SKM-1 (cell line): Measurements from ENCODE around the gene MAN2A2.
"Not testable (repeated sequence)": the region's sequence is repeated elsewhere in the genome, so short reads cannot be mapped to it uniquely, and the experiment has no call there.

ENCODE experiments used
- DNase-seq: peaks from one replicate; lab custom pipeline; 2025; ENCODE audit not compliant: unreplicated experiment; lab: John Stamatoyannopoulos, UW

MAN2A2 gene

GRCh38 chr15:90915808-90916440 is 12.8 kb downstream of the MAN2A2 start:
- peak; percentile 61 for DNase-seq

DNA sequence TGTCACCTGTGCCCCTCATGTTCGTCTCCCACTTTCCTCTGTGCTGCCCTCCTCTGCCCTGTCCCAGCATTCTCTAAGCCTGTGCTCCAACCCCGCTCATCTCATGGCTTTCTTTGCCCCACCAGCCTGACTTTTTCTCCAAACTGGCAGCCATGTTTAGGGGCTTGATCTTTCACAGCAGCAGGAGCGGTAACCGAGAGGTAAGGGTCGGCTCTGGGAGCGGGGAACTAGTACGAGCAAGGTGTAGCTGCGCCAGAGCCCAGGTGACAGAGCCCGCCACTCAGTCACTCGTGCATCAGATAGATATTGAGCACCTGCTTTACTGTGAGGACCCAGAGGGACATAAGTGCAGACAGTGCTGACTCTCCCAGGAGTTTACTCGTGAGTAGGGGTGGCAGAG is 13.4 kb downstream of the MAN2A2 start:
- no peak for DNase-seq

DNA sequence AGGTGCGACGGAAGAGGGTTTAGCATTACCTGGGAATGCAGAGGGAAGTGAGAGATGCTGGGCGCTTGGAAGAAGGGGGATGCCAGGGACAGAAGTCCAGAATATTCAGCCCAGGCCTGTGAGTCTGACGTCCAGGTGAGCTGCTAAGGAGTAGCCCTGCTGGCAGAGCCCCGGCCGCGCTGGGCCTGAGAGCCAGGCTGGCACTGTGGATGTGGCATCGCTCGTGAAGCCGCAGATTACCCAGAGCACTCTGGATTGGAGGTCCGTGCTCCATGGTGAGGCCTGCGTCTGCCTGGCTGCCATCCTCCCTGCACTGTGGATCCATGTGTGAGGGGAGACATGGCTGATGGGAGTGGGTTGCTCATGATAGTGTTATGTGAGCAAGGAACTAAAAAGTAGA is 14.5 kb downstream of the MAN2A2 start:
- DNase-seq, result no peak

DNA sequence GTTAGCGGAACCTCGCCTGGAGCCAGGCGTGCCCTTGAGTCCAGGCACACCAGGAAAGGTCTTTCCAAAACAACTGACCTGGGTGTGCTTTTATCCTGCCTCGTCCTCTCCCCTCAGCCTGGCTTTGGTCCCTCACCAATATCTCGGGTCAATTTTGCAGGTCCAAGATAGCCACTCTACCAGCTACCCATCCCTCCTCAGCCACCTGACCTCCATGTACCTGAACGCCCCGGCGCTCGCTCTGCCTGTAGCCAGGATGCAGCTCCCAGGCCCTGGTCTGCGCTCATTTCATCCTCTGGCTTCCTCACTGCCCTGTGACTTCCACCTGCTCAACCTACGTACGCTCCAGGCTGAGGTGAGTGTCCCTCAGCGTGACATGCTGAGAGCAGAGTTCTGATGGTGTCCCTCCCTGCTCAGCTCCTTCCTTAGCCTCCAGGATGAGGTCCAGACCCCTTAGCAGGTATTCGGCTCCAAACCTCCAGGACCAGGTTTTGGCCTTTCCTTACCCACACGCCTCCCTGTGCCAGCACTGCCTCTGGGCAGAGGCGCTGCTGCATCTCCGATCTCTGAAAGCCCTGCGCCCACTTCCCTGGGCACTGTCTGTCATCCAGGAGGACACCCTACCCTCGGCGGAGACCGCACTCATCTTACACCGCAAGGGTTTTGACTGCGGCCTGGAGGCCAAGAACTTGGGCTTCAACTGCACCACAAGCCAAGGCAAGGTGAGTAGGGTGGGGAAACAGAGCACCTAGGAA is 15.1 kb downstream of the MAN2A2 start:
- DNase-seq, result no peak

GRCh38 chr15:90918835-90919234 is 15.7 kb downstream of the MAN2A2 start:
- no peak for DNase-seq

- no peak for DNase-seq
Measured at GRCh38 chr15:90921887-90922286, 18.8 kb downstream of the MAN2A2 start.

DNA sequence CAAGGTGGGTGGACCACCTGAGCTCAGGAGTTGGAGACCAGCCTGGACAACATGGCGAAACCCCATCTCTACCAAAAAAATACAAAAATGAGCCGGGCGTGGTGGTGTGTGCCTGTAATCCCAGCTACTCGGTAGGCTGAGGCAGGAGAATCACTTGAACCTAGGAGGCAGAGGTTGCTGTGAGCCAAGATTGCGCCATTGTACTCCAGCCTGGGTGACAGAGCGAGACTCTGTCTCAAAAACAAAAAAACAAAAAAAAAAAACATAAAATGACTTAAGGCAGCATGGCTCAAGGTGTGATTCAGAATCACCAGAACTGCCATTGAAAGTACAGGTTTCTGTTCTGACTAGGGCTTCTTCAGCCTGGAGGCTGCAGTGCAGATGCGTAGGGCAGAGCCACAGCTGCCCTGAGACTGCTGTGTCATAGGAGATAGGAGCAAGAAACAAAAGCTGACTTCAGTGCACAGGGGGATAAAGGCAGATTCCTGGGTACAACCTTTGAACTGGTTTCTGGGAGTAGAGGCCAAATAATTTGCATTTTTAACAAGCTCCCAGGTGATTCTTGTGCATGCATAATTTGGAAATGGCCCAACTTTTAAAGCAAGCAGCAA is 19.7 kb downstream of the MAN2A2 start:
- DNase-seq, result not testable (repeated sequence)

GRCh38 chr15:90924375-90924774 is 21.3 kb downstream of the MAN2A2 start:
- DNase-seq, result no peak

- DNase-seq, result not testable (repeated sequence)
Measured at GRCh38 chr15:90926766-90927165, 23.7 kb downstream of the MAN2A2 start.

GRCh38 chr15:90928106-90928505 is 25.0 kb downstream of the MAN2A2 start:
- DNase-seq, result not testable (repeated sequence)

- DNase-seq, result no peak
Measured at GRCh38 chr15:90929246-90930019, 26.3 kb downstream of the MAN2A2 start.

GRCh38 chr15:90930861-90931574 is 27.9 kb downstream of the MAN2A2 start:
- no peak for DNase-seq

GRCh38 chr15:90931575-90931827 is 28.4 kb downstream of the MAN2A2 start:
- DNase-seq, result no peak

DNA sequence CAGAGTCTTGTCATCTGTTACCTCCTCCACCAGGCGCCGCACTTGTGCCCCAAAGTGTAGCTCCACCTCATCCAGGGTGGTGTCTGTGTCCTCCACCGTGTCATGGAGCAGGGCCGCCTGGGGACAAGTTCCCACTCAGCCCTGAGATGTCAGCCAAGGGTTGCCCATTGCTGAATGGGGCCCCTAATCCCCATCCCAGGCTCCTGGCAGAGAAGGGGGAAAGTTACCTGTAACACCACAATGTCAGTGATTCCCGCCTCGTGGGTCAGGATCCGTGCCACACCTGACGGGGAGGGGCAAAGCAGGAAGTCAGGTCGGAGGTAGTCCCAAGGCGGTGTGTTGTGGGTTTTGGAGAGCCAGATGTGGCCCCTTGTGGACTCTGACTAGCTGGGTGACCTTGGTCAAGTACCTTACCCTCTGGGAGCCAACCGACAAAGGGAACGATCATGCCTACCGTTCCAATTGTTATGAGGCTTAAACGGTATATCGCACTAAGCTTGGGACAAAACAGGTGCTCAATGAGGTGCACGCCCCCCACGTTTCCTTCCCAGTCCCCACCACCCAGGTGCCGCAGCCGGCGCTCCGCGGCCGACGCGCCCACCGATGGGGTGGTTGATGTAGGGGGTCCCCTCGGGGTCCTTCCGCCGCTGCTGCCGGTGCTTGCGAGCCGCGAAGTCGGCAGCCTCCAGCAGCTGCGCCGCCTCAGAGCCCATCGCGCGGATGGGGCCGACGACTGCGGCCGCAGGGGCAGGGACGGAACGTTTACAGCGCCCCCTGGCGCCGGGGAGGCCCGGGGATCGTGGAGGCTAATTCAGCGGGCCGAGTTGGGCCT is 28.9 kb downstream of the MAN2A2 start, which contains the start of gene HDDC3:
HDDC3 (minus strand) TSS at position 722 of the 832 bp plus-strand sequence; CDS start at position 713, 9 bp downstream.
- peak; percentile 73 for DNase-seq

- DNase-seq, result no peak
Measured at GRCh38 chr15:90932660-90932991, 29.5 kb downstream of the MAN2A2 start.

GRCh38 chr15:90933301-90933700 is 30.2 kb downstream of the MAN2A2 start:
- DNase-seq, result no peak

DNA sequence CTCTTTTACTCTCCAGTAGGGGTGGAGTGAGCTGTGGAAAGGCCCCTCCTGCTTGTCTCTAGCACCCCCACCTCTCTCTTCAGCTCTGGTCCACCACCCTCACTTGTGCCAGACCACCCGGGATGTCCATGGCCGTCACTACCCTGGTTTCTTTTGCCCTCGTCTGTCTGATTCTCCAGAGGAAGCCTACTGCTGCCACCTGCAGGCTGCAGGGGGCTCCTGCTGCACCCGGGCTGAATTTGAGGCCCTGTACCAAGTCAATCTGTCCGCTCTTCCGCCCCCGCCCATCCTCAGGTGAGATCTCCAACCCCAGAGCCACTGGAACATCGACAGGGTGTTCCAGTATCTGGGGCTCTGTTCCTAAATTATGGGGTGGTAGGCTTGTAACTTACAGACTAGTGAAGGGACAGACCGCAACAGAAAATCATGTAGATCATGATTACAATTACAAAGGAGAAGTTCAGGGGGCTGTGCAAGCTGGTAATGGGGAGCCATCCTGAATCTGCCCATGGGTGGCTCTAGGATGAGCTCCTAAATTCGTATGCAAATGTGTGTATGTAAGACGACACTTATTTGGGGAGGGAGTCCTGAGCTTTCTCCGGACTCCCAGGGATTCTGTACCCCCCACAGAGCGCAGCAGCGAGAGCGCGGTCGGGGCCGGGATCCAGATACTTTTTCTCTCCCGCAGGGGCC is 31.3 kb downstream of the MAN2A2 start:
- peak; percentile 61 for DNase-seq

DNA sequence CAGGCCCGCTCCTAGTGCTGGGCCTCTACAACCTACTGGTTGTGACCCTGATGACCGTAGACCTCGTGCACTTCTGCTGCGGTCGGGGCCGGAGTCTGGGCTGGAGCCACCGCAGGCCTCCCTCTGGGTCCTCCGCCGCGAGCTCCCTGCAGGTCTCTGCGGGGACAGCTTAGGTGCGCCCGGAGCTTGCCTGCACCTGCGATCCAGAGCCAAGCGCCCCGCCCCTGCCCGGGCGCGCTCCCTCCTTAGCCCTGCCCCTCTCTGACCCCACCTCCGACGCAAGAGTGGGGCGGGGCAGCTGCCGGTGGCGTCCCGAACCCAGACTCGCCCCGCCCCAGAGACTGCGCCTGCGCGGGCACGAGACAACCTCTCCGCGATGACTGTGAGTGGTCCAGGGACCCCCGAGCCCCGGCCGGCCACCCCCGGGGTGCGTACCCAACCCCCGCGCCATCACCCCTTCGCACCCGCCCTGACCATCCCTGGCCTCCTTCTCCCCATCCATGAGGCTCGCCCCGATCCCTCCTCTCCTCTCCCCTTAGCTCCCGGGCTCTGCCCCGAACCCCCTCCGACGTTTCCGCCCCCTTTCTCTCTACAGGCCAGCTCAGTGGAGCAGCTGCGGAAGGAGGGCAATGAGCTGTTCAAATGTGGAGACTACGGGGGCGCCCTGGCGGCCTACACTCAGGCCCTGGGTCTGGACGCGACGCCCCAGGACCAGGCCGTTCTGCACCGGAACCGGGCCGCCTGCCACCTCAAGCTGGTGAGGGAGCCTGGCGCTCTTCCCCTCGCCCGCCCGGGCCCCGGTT is 32.0 kb downstream of the MAN2A2 start, which contains the start of gene UNC45A:
UNC45A (plus strand) TSS at position 337 of the 803 bp plus-strand sequence; CDS start at position 377, 40 bp downstream.
- DNase-seq, result peak; percentile 67

- no peak for DNase-seq
Measured at GRCh38 chr15:90936823-90937222, 33.7 kb downstream of the MAN2A2 start.
